SK-N-SH (cell line): Measurements from ENCODE around the gene FMNL1. TPM values are rescaled to one million over a fixed set of nuclear protein-coding genes. Genes with fewer than 3 reads are reported as not detected.

Experiments
- CTCF ChIA-PET: fragments of 300-600, 350-600 bp; formaldehyde crosslinking; extraction: SDS; loops from one replicate; lab custom pipeline; 2021; lab: Yijun Ruan, JAX
- POLR2A ChIA-PET: fragments of 350-600 bp; sonication (Branson Sonifier 250); formaldehyde crosslinking; extraction: SDS; loops from one replicate; lab custom pipeline; 2020; ENCODE audit warnings: antibody characterized with exemption, inconsistent platforms; lab: Yijun Ruan, JAX
- DNase-seq: peaks from one replicate; pipeline ENCODE4 v3.0.0; 2012
- H2AFZ ChIP-seq: fragments of 200-600 bp; sonication (generic); 2 replicates; pipeline ENCODE4 v1.8.1; 2016; ENCODE audit warnings: antibody characterized with exemption, mild to moderate bottlenecking, low read depth
- H3F3A ChIP-seq: fragments of 200-600 bp; sonication (generic); replicated peaks from 2 replicates; pipeline ENCODE3; 2016; ENCODE audit warnings: antibody characterized with exemption, mild to moderate bottlenecking; ENCODE audit not compliant: insufficient read depth
- H3K27ac ChIP-seq, 2 experiments: fragments of 200-500 bp in 1 of 2; fragments of 200-600 bp in 1 of 2; sonication (Bioruptor generic) in 1 of 2; sonication (generic), shearing (Covaris generic) in 1 of 2; 2 replicates each; pipeline versions ENCODE4 v1.5.1 to v1.6.1; 2014 to 2016; ENCODE audit warnings: low read depth in 2 of 2, inconsistent platforms in 1 of 2, low read length in 1 of 2, mild to moderate bottlenecking in 1 of 2, mixed read lengths in 1 of 2
- H3K27me3 ChIP-seq: fragments of 200-600 bp; sonication (generic), shearing (Covaris generic); 2 replicates; pipeline ENCODE4 v1.6.1; 2016; ENCODE audit warnings: mixed run types; ENCODE audit not compliant: insufficient read depth
- H3K36me3 ChIP-seq, 2 experiments: fragments of 200-500 bp in 1 of 2; fragments of 200-600 bp in 1 of 2; sonication (Bioruptor generic) in 1 of 2; sonication (generic) in 1 of 2; replicated peaks in 1 of 2; 2 replicates each; pipeline versions ENCODE3 to v1.5.1; 2014 to 2016; ENCODE audit warnings: low read length in 1 of 2, mild to moderate bottlenecking in 1 of 2; ENCODE audit not compliant: insufficient read depth in 2 of 2, control insufficient read depth in 1 of 2
- H3K4me1 ChIP-seq, 2 experiments: fragments of 200-500 bp in 1 of 2; fragments of 200-600 bp in 1 of 2; sonication (Bioruptor generic) in 1 of 2; sonication (generic), shearing (Covaris generic) in 1 of 2; 2 replicates each; pipeline versions ENCODE4 v1.5.1 to v1.6.1; 2014 to 2016; ENCODE audit warnings: low read depth in 1 of 2, low read length in 1 of 2, mixed run types in 1 of 2; ENCODE audit not compliant: insufficient read depth in 2 of 2, control insufficient read depth in 1 of 2
- H3K4me2 ChIP-seq: fragments of 200-600 bp; sonication (generic), shearing (Covaris generic); 2 replicates; pipeline ENCODE4 v1.6.1; 2017; ENCODE audit warnings: mixed run types
- H3K4me3 ChIP-seq, 2 experiments: fragments of 200-500 bp in 1 of 2; fragments of 200-600 bp in 1 of 2; sonication (Bioruptor generic) in 1 of 2; sonication (generic), shearing (Covaris generic) in 1 of 2; 2 replicates each; pipeline versions ENCODE4 v1.5.1 to v1.8.1; 2014 to 2016; ENCODE audit warnings: low read depth in 2 of 2, inconsistent platforms in 1 of 2, low read length in 1 of 2, mild to moderate bottlenecking in 1 of 2, mixed read lengths in 1 of 2, moderate library complexity in 1 of 2
- H3K79me2 ChIP-seq: fragments of 200-600 bp; sonication (generic); 2 replicates; pipeline ENCODE4 v1.8.1; 2017; ENCODE audit warnings: mild to moderate bottlenecking; ENCODE audit not compliant: insufficient read depth
- H3K9ac ChIP-seq: fragments of 200-600 bp; sonication (generic); 2 replicates; pipeline ENCODE4 v1.6.1; 2017; ENCODE audit warnings: mixed run types
- H3K9me2 ChIP-seq: fragments of 200-600 bp; sonication (generic); 2 replicates; pipeline ENCODE4 v1.6.1; 2017; ENCODE audit warnings: mixed run types
- H3K9me3 ChIP-seq: fragments of 200-600 bp; sonication (generic); 2 replicates; pipeline ENCODE4 v1.6.1; 2017; ENCODE audit warnings: mixed run types, mild to moderate bottlenecking, moderate library complexity
- H4K20me1 ChIP-seq: fragments of 200-600 bp; sonication (generic); 2 replicates; pipeline ENCODE4 v1.6.1; 2017; ENCODE audit warnings: mild to moderate bottlenecking, mixed run types; ENCODE audit not compliant: insufficient read depth
- CHD2 ChIP-seq: fragments of 150-350 bp; IDR thresholded peaks from 2 replicates; pipeline ENCODE4 v1.6.1; 2018; ENCODE audit warnings: low read length; ENCODE audit not compliant: partially characterized antibody
- FOXJ3 ChIP-seq: sonication (generic); formaldehyde crosslinking; IDR thresholded peaks from 2 replicates; pipeline ENCODE4 v1.5.1; 2020; ENCODE audit warnings: mild to moderate bottlenecking, missing genetic modification reagents
- FOXM1 ChIP-seq: IDR thresholded peaks from 2 replicates; pipeline ENCODE4 v1.4.0; 2012; ENCODE audit warnings: low read depth, mild to moderate bottlenecking
- GATA2 ChIP-seq: sonication (generic); formaldehyde crosslinking; IDR thresholded peaks from 2 replicates; pipeline ENCODE4 v1.5.0; 2020; ENCODE audit warnings: mild to moderate bottlenecking, missing genetic modification reagents
- NFIC ChIP-seq: IDR thresholded peaks from 2 replicates; pipeline ENCODE4 v1.4.0; 2012; ENCODE audit warnings: borderline replicate concordance
- PBX3 ChIP-seq: IDR thresholded peaks from 2 replicates; pipeline ENCODE4; 2012
- POLR2AphosphoS5 ChIP-seq: IDR thresholded peaks from 2 replicates; pipeline ENCODE4 v1.6.1; 2012; ENCODE audit warnings: low read depth, low read length
- RFX5 ChIP-seq: IDR thresholded peaks from 2 replicates; pipeline ENCODE4 v1.6.1; 2012; ENCODE audit warnings: mild to moderate bottlenecking, improper control_type of control experiment, low read length
- RXRA ChIP-seq: IDR thresholded peaks from 2 replicates; pipeline ENCODE4 v1.4.0; 2012; ENCODE audit warnings: low read depth, mild to moderate bottlenecking, borderline replicate concordance
- SIN3A ChIP-seq: IDR thresholded peaks from 2 replicates; pipeline ENCODE4 v1.6.1; 2012; ENCODE audit warnings: low read depth, mild to moderate bottlenecking, low read length, moderate library complexity, borderline replicate concordance
- SMC3 ChIP-seq: IDR thresholded peaks from 2 replicates; pipeline ENCODE4 v1.6.1; 2012; ENCODE audit warnings: low read depth, low read length, improper control_type of control experiment
- TCF12 ChIP-seq: IDR thresholded peaks from 2 replicates; pipeline ENCODE4 v1.4.0; 2012
- TEAD4 ChIP-seq: IDR thresholded peaks from 2 replicates; pipeline ENCODE4 v1.4.0; 2012; ENCODE audit warnings: mild to moderate bottlenecking, borderline replicate concordance; ENCODE audit not compliant: insufficient read depth
- WGBS: methylation state at CpG from one replicate; pipeline ENCODE4 v1.1.6; 2017; ENCODE audit warnings: low lambda C conversion rate; 5-methylcytosine and 5-hydroxymethylcytosine counted together
- polyA plus RNA-seq, 3 experiments: library from polyadenylated mRNA; depleted of rRNA; stranded (reverse); fragments of >200 nt; gene quantifications; 2 replicates each; pipeline ENCODE4 v1.2.3, GENCODE V29; 2012
- TF ChIP-seq, protein P1 (sequence below): IDR thresholded peaks from 2 replicates; pipeline ENCODE4 v1.4.0; 2012; ENCODE audit warnings: low read depth, borderline replicate concordance
- TF ChIP-seq, protein P2 (sequence below): fragments of 200-600 bp; sonication (generic); IDR thresholded peaks from 2 replicates; pipeline ENCODE4 v1.6.1; 2017; ENCODE audit warnings: antibody characterized with exemption, mild to moderate bottlenecking, moderate library complexity
- TF ChIP-seq, protein P3 (sequence below): fragments of 150-350 bp; IDR thresholded peaks from 2 replicates; pipeline ENCODE4 v1.6.1; 2017; ENCODE audit warnings: antibody characterized with exemption, low read length, low read depth, borderline replicate concordance
- TF ChIP-seq, protein P4 (sequence below): IDR thresholded peaks from 2 replicates; pipeline ENCODE4 v1.4.0; 2012; ENCODE audit warnings: low read depth, borderline replicate concordance

Gene FMNL1
- polyA plus RNA-seq, 1 of the 3 experiments (the other 2 are of a cell fraction): 2.8 TPM

GRCh38 chr17:45197108-45197507 is 24.6 kb upstream of the FMNL1 start:
- Histone ChIP-seq H4K20me1 (no peaks in the 10 kb centered on the region), H2AFZ (peak overlapping the region; percentile 88), H3K4me1 (peaks cover 5 to 8% of the 10 kb centered on the region in 2 experiments; a peak in 3 of 4 replicates), H3F3A (peaks cover 4% of the 10 kb centered on the region), H3K27me3 (no peaks in the 10 kb centered on the region), H3K36me3 (no peaks in the 10 kb centered on the region), H3K9ac (peak overlapping the region; percentile 36), H3K9me3 (no peaks in the 10 kb centered on the region), H3K9me2 (no peaks in the 10 kb centered on the region), H3K79me2 (no peaks in the 10 kb centered on the region), H3K4me3 (no peak overlapping the region), H3K27ac (peak overlapping the region; percentile 41 to 46; a peak in 3 of 4 replicates), H3K4me2 (peak overlapping the region; percentile 34)
- DNase-seq: no peak
- 60% methylated on average over 6 of the region's 6 CpGs for WGBS
- ChIA-PET CTCF (interaction anchor here (0.6 to 10.4 kb wide), 50 partner anchors 9 to 422 kb away, joined by 3 to 181 read pairs (median 5); partner anchors contain the start of genes ACBD4, HEXIM1, HEXIM2 and MAP3K14), POLR2A (interaction anchor here (0.6 to 4.3 kb wide), 5 partner anchors 36 to 62 kb away, joined by 3 to 60 read pairs (median 10); partner anchors contain the start of genes ACBD4, HEXIM1 and HEXIM2)
- TF ChIP-seq FOXJ3 (CRISPR knock-in tag) (no peak), SMC3 (no peak), FOXM1 (no peak), NFIC (no peak), CHD2 (no peak)

DNA sequence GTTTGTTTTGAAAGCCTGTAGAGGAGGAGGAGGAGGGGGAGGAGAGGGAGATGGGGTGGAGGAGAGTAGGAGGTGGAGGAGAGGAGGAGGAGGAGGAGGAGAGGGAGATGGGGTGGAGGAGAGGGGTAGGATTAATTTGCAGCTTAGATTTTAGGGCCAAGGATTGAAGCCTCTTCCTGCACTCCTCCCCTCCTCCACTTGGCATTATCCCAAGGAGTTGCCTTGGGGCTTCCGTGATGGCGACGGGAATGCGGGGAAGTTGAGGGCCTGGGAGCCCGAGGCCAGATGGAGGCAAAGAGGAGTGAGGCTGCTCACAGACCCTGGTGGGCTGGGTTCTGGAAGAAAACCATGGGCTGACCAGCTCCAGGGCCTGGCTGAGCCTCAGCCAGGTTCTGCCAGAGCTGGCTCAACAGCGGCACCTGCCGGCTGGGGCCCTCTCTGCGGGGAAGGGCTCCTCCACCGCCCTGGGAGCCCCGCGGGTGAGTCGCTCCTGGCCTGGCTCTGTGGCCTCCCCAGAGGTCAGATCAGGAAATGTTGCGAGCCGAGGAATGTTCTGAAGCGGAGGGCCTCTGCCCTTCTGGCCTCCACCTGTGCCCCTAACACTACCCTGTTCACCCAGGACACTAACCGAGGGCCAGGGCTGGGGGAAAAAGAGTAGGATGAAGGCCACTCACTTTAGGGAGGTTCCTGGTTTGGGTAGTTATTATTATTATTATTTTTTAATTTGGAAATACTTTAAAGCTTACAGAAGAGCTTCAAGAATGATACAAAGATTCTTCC is 23.9 kb upstream of the FMNL1 start:
- Histone ChIP-seq H3K36me3 (no peaks in the 10 kb centered on the region), H3K9me2 (no peaks in the 10 kb centered on the region), H3K4me1 (peaks cover 5 to 8% of the 10 kb centered on the region in 2 experiments; a peak in 3 of 4 replicates), H3K27me3 (no peaks in the 10 kb centered on the region), H4K20me1 (no peaks in the 10 kb centered on the region), H3K4me2 (peak overlapping the region; percentile 34), H2AFZ (peak overlapping the region; percentile 88), H3K9me3 (no peaks in the 10 kb centered on the region), H3K4me3 (peak overlapping the region in 1 of 2 experiments; percentile 54; a peak in 1 of 4 replicates), H3F3A (no peaks in the 10 kb centered on the region), H3K27ac (peak overlapping the region; percentile 41 to 46; a peak in 3 of 4 replicates), H3K9ac (peak overlapping the region; percentile 36), H3K79me2 (no peaks in the 10 kb centered on the region)
- DNase-seq: peak; percentile 93
- ChIA-PET CTCF (interaction anchor here (0.6 to 10.4 kb wide), 57 partner anchors 9 to 422 kb away, joined by 3 to 181 read pairs (median 5); partner anchors contain the start of genes ACBD4, HEXIM1, HEXIM2 and MAP3K14), POLR2A (interaction anchor here (0.6 to 4.3 kb wide), 5 partner anchors 36 to 62 kb away, joined by 3 to 60 read pairs (median 10); partner anchors contain the start of genes ACBD4, HEXIM1 and HEXIM2)
- WGBS: 5% methylated on average over 7 of the region's 16 CpGs
- TF ChIP-seq SIN3A (peak; percentile 88; the same call in 1 of the 2 replicates), TEAD4 (no peak), POLR2AphosphoS5 (peak; percentile 31; the same call in 1 of the 2 replicates), PBX3 (no peak), FOXJ3 (CRISPR knock-in tag) (no peak), RFX5 (no peak), GATA2 (no peak), TCF12 (peak; percentile 8; the same call in 1 of the 2 replicates), CHD2 (no peak), NFIC (peak; percentile 47), RXRA (peak; percentile 22; the same call in 1 of the 2 replicates)
- TF ChIP-seq, protein P1, sequence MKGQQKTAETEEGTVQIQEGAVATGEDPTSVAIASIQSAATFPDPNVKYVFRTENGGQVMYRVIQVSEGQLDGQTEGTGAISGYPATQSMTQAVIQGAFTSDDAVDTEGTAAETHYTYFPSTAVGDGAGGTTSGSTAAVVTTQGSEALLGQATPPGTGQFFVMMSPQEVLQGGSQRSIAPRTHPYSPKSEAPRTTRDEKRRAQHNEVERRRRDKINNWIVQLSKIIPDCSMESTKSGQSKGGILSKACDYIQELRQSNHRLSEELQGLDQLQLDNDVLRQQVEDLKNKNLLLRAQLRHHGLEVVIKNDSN: no peak
- TF ChIP-seq, protein P2, sequence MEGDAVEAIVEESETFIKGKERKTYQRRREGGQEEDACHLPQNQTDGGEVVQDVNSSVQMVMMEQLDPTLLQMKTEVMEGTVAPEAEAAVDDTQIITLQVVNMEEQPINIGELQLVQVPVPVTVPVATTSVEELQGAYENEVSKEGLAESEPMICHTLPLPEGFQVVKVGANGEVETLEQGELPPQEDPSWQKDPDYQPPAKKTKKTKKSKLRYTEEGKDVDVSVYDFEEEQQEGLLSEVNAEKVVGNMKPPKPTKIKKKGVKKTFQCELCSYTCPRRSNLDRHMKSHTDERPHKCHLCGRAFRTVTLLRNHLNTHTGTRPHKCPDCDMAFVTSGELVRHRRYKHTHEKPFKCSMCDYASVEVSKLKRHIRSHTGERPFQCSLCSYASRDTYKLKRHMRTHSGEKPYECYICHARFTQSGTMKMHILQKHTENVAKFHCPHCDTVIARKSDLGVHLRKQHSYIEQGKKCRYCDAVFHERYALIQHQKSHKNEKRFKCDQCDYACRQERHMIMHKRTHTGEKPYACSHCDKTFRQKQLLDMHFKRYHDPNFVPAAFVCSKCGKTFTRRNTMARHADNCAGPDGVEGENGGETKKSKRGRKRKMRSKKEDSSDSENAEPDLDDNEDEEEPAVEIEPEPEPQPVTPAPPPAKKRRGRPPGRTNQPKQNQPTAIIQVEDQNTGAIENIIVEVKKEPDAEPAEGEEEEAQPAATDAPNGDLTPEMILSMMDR: peak; percentile 98
- TF ChIP-seq, protein P3, sequence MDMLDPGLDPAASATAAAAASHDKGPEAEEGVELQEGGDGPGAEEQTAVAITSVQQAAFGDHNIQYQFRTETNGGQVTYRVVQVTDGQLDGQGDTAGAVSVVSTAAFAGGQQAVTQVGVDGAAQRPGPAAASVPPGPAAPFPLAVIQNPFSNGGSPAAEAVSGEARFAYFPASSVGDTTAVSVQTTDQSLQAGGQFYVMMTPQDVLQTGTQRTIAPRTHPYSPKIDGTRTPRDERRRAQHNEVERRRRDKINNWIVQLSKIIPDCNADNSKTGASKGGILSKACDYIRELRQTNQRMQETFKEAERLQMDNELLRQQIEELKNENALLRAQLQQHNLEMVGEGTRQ: no peak
- TF ChIP-seq, protein P4, sequence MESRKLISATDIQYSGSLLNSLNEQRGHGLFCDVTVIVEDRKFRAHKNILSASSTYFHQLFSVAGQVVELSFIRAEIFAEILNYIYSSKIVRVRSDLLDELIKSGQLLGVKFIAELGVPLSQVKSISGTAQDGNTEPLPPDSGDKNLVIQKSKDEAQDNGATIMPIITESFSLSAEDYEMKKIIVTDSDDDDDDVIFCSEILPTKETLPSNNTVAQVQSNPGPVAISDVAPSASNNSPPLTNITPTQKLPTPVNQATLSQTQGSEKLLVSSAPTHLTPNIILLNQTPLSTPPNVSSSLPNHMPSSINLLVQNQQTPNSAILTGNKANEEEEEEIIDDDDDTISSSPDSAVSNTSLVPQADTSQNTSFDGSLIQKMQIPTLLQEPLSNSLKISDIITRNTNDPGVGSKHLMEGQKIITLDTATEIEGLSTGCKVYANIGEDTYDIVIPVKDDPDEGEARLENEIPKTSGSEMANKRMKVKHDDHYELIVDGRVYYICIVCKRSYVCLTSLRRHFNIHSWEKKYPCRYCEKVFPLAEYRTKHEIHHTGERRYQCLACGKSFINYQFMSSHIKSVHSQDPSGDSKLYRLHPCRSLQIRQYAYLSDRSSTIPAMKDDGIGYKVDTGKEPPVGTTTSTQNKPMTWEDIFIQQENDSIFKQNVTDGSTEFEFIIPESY: no peak
